Tibial nerve (tissue), 4 donors: ENCODE results near the gene THPO.

Experiments
- CTCF ChIP-seq, 5 experiments: fragments of 200-600 bp in 3 of 5; fragments of 450-650 bp in 2 of 5; sonication (generic) in 3 of 5; IDR thresholded peaks; one replicate each; pipeline ENCODE4 v1.5.1; 2016 to 2019; ENCODE audit warnings: antibody characterized with exemption in 5 of 5, mild to moderate bottlenecking in 3 of 5, moderate library complexity in 2 of 5
- EP300 ChIP-seq, 2 donors: sonication (generic); formaldehyde crosslinking; IDR thresholded peaks; one replicate each; pipeline ENCODE4 v1.6.1; 2017; ENCODE audit warnings: antibody characterized with exemption in 2 of 2, mild to moderate bottlenecking in 1 of 2
- POLR2A ChIP-seq, 2 donors: fragments of 450-650 bp; IDR thresholded peaks; one replicate each; pipeline ENCODE4 v1.6.1; 2017; ENCODE audit warnings: antibody characterized with exemption in 2 of 2, mild to moderate bottlenecking in 2 of 2, moderate library complexity in 2 of 2

GRCh38 chr3:184358124-184358767, 19.8 kb downstream of the THPO start:
- TF ChIP-seq EP300 (IDR thresholded peaks at IDR 0.05), result no peak
- TF ChIP-seq CTCF (IDR thresholded peaks at IDR 0.05), result no peak
- TF ChIP-seq POLR2A (IDR thresholded peaks at IDR 0.05), result no peak
